ENCODE data around the gene MYADML2.

The MYADML2 gene

DNA sequence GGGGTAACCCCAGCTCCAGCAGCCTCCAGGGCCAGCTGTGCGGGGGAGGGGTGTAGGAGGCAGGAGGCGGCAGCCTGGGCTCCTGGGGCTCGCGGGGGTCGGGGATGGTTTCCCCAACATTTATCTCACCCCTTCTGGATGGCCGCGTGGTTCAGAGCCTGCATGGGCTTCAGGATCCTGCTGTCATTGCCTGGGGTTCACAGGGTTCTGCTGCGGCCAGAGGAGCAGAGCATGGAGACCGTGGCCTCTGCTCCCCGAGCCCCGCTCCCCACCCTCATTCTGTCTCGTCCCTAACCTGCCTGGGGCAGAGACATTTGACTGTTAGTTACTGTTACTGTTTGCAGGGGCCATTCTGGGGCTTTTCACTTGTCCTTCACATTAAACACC lies 4.9 kb downstream of the MYADML2 start:
- H3K4me1 ChIP-seq (ENCODE audit: control insufficient read depth, insufficient read depth, low read length): peaks cover 8% of the 10 kb centered on the region
- no peaks in the 10 kb centered on the region for H3K36me3 ChIP-seq (ENCODE audit: control insufficient read depth in 2 of 2, insufficient read depth in 2 of 2, low read length in 2 of 2)
- no peak overlapping the region for H3K27ac ChIP-seq (ENCODE audit: low read length)
- H3K27me3 ChIP-seq (ENCODE audit: control insufficient read depth in 1 of 2, insufficient read depth in 2 of 2, low read length in 2 of 2): peaks cover 9 to 17% of the 10 kb centered on the region in 2 donors
- H3K9ac ChIP-seq (ENCODE audit: low read length in 2 of 2): no peak overlapping the region
- H3K4me3 ChIP-seq (ENCODE audit: low read length in 2 of 2): no peak overlapping the region
- no peaks in the 10 kb centered on the region for H3K9me3 ChIP-seq (ENCODE audit: control insufficient read depth in 2 of 2, low read length in 2 of 2)

DNA sequence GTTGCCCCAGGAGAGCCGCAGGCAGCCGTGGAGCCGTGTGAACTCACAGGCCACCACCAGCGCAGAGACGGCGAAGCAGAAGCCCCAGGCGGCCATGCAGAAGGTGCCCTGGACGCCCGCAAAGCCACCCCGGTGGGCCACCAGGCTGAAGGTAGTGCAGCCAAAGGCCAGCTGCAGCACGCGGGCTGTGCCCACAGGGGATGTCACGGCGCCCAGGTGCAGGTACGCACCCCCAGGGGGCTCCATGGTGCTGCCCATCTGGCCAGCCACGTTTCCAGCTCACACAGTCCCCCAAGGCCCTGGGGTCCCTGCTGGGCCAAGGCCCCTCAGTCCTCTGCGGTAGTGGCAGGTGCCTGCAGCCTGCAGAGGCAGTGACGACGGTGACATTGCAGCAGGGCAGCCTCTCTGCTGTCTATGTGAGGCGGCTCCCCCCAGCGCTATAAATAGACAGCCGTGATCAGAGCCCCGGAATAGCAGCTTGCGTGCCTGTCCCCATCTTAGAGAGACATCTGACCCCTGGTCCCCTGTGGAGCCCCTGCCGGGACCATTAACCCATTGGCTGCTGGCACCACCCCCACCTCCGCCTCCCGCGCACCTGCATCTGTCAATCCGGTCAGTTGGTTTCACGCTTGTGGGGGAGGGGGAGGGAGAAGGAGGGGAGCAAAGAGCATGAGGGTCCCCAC lies 5.4 kb downstream of the MYADML2 start:
- Histone ChIP-seq H3K4me1 (ENCODE audit: control insufficient read depth, insufficient read depth, low read length) (peaks cover 12% of the 10 kb centered on the region), H3K9ac (ENCODE audit: low read length in 2 of 2) (no peak overlapping the region), H3K9me3 (ENCODE audit: control insufficient read depth in 2 of 2, low read length in 2 of 2) (no peaks in the 10 kb centered on the region), H3K4me3 (ENCODE audit: low read length in 2 of 2) (no peak overlapping the region), H3K27ac (ENCODE audit: low read length) (no peak overlapping the region), H3K36me3 (ENCODE audit: control insufficient read depth in 2 of 2, insufficient read depth in 2 of 2, low read length in 2 of 2) (no peaks in the 10 kb centered on the region), H3K27me3 (ENCODE audit: control insufficient read depth in 1 of 2, insufficient read depth in 2 of 2, low read length in 2 of 2) (peaks cover 9 to 17% of the 10 kb centered on the region in 2 donors)

DNA sequence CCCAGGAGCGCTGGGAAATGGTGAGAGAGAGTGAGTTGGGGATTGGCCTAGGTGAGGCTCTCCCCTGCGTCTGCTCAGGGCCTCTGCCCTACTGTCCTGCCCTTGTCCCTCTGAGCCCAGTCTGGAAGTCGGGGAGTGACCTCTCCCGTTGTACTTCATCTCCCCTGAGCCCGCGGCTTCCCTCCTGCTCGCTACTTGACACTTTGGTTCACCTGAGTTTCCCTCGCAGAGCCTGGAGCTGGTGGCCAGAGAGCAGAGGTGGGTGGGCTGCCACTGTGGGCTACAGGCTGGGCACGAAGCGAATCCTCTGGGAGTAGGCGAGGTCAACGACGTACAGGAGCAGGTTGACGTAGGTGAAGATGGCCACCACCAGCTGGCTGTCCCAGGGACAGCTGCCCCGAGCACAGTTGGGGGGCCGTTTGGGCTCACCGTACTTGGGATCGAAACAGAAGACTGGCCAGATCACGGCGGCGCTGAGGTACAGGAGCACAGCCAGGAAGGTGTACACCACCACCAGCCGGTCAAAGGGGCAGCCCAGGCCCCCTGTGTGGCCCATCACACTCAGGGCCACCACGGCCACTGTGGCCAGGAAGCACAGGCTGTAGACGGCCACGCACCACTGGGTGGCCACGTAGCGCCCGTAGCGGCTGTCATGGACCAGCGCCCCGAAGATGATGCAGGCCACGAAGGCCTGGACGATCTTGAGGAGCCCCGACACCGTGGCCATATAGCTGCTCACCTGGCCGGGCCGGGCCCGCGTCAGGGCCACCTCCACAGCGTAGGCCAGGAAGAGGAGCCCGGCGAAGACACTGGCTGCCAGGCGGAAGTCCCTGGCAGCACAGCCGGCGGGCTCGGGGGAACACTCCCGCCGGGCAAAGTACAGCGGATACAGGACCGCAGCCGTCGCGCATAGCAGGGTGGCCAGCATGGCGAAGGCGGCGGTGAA lies 6.2 kb downstream of the MYADML2 start:
- H3K9ac ChIP-seq (ENCODE audit: low read length in 2 of 2): no peak overlapping the region
- H3K4me3 ChIP-seq (ENCODE audit: low read length in 2 of 2): no peak overlapping the region
- peaks cover 9 to 17% of the 10 kb centered on the region in 2 donors for H3K27me3 ChIP-seq (ENCODE audit: control insufficient read depth in 1 of 2, insufficient read depth in 2 of 2, low read length in 2 of 2)
- H3K36me3 ChIP-seq (ENCODE audit: control insufficient read depth in 2 of 2, insufficient read depth in 2 of 2, low read length in 2 of 2): no peaks in the 10 kb centered on the region
- H3K9me3 ChIP-seq (ENCODE audit: control insufficient read depth in 2 of 2, low read length in 2 of 2): no peaks in the 10 kb centered on the region
- H3K4me1 ChIP-seq (ENCODE audit: control insufficient read depth, insufficient read depth, low read length): peaks cover 16% of the 10 kb centered on the region
- H3K27ac ChIP-seq (ENCODE audit: low read length): no peak overlapping the region

DNA sequence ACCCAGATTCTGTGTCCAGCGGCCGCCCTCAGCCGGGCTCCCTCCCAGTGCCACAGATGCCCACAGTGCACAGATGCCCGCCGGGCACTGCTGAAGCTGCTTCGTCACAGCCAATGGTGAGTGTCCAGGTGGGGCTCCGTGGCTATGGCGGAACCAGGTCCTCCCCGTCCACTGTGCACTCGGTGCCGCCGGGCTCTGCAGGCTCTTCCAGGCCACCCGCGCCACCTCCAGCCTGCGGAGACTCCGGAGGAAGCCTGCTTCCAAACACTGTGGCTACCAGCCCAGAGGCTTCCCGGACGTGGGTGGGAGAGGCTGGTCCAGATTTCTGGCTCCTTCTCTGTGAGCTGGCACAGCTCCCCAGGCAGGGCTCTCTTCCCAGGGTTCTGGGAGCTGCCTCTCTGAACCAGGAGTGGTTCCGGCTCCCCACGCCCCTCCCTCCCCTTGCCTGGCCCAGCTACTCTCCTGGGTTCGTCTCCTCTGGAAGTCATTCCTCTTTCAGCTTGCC lies 7.1 kb downstream of the MYADML2 start:
- H3K4me1 ChIP-seq (ENCODE audit: control insufficient read depth, insufficient read depth, low read length): peaks cover 16% of the 10 kb centered on the region
- no peak overlapping the region for H3K27ac ChIP-seq (ENCODE audit: low read length)
- H3K9ac ChIP-seq (ENCODE audit: low read length in 2 of 2): no peak overlapping the region
- H3K36me3 ChIP-seq (ENCODE audit: control insufficient read depth in 2 of 2, insufficient read depth in 2 of 2, low read length in 2 of 2): no peaks in the 10 kb centered on the region
- no peak overlapping the region for H3K4me3 ChIP-seq (ENCODE audit: low read length in 2 of 2)
- peaks cover 9 to 17% of the 10 kb centered on the region in 2 donors for H3K27me3 ChIP-seq (ENCODE audit: control insufficient read depth in 1 of 2, insufficient read depth in 2 of 2, low read length in 2 of 2)
- H3K9me3 ChIP-seq (ENCODE audit: control insufficient read depth in 2 of 2, low read length in 2 of 2): no peaks in the 10 kb centered on the region

DNA sequence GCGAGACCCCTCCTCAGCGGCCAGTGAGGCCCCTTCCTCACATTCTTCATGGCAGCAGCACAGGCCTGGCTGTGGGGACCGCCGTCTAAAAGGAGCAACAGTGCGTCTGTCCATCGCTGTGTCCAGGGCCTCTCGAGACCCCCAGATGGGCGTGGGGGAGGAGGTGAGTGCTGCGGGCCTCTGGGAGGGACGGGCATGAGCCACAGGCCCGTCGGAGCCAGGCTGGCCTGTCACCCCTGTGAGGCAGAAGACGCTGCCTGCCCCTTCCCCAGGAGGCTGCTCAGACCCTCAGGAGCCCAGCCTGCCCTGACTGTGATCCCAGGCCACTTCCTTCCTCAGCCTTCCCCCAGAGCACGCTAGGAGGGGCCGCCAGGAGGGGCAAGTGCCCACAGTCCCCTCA lies 7.8 kb downstream of the MYADML2 start:
- peaks cover 16% of the 10 kb centered on the region for H3K4me1 ChIP-seq (ENCODE audit: control insufficient read depth, insufficient read depth, low read length)
- no peak overlapping the region for H3K27ac ChIP-seq (ENCODE audit: low read length)
- no peak overlapping the region for H3K4me3 ChIP-seq (ENCODE audit: low read length in 2 of 2)
- peaks cover 9 to 14% of the 10 kb centered on the region in 2 donors for H3K27me3 ChIP-seq (ENCODE audit: control insufficient read depth in 1 of 2, insufficient read depth in 2 of 2, low read length in 2 of 2)
- no peak overlapping the region for H3K9ac ChIP-seq (ENCODE audit: low read length in 2 of 2)
- no peaks in the 10 kb centered on the region for H3K9me3 ChIP-seq (ENCODE audit: control insufficient read depth in 2 of 2, low read length in 2 of 2)
- no peaks in the 10 kb centered on the region for H3K36me3 ChIP-seq (ENCODE audit: control insufficient read depth in 2 of 2, insufficient read depth in 2 of 2, low read length in 2 of 2)

GRCh38 chr17:81935709-81936084 lies 11.3 kb downstream of the MYADML2 start:
- Histone ChIP-seq H3K9ac (ENCODE audit: low read length in 2 of 2) (no peak overlapping the region), H3K4me1 (ENCODE audit: control insufficient read depth, insufficient read depth, low read length) (peaks cover 14% of the 10 kb centered on the region), H3K9me3 (ENCODE audit: control insufficient read depth in 2 of 2, low read length in 2 of 2) (no peaks in the 10 kb centered on the region), H3K36me3 (ENCODE audit: control insufficient read depth in 2 of 2, insufficient read depth in 2 of 2, low read length in 2 of 2) (no peaks in the 10 kb centered on the region), H3K27me3 (ENCODE audit: control insufficient read depth in 1 of 2, insufficient read depth in 2 of 2, low read length in 2 of 2) (peaks cover 4% of the 10 kb centered on the region in 2 donors), H3K4me3 (ENCODE audit: low read length in 2 of 2) (no peak overlapping the region), H3K27ac (ENCODE audit: low read length) (no peak overlapping the region)

DNA sequence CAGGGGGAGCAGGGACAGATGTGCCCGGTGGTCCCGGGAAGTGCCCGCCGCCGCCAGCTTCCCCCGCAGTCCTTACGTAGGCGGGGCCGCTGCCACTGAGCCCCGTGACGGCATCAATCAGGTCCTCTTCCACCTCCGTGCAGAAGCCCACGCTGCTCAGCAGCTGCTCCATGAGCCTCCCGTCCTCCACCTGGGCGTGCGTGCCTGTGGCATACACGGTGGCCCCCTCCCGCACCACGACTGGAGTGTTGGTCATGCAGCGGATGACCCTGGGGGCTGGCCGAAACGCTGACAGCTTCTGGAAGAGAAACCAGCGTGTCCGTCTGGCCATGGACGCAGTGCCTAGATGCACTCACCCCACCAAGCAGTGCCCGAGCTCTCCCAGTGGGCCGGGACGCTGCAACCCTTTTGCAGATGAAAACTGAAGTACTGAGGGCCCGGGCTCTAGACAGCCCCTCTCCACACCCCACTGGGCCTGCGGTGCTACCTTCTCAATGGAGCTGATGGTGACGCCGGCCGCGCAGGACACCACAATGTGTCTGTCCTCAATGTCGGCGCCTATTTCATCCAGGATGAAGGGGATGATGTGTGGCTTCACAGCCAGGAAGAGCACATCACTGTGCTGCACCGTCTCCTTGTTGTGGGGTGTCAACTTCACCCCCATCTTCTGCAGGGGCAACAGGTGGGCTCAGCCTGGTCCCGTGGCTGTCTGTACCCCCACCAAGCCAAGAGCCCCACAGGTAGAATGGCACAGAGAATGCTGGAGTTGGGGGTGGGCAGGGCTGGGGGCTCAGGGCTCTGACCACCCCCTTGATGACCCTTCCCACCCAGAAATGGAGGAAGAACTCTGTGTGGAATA lies 12.0 kb downstream of the MYADML2 start:
- Histone ChIP-seq H3K27ac (ENCODE audit: low read length) (no peak overlapping the region), H3K4me3 (ENCODE audit: low read length in 2 of 2) (no peak overlapping the region), H3K4me1 (ENCODE audit: control insufficient read depth, insufficient read depth, low read length) (peaks cover 11% of the 10 kb centered on the region), H3K36me3 (ENCODE audit: control insufficient read depth in 2 of 2, insufficient read depth in 2 of 2, low read length in 2 of 2) (no peaks in the 10 kb centered on the region), H3K9me3 (ENCODE audit: control insufficient read depth in 2 of 2, low read length in 2 of 2) (no peaks in the 10 kb centered on the region), H3K27me3 (ENCODE audit: control insufficient read depth in 1 of 2, insufficient read depth in 2 of 2, low read length in 2 of 2) (peaks cover 0 to 4% of the 10 kb centered on the region in 2 donors), H3K9ac (ENCODE audit: low read length in 2 of 2) (no peak overlapping the region)

DNA sequence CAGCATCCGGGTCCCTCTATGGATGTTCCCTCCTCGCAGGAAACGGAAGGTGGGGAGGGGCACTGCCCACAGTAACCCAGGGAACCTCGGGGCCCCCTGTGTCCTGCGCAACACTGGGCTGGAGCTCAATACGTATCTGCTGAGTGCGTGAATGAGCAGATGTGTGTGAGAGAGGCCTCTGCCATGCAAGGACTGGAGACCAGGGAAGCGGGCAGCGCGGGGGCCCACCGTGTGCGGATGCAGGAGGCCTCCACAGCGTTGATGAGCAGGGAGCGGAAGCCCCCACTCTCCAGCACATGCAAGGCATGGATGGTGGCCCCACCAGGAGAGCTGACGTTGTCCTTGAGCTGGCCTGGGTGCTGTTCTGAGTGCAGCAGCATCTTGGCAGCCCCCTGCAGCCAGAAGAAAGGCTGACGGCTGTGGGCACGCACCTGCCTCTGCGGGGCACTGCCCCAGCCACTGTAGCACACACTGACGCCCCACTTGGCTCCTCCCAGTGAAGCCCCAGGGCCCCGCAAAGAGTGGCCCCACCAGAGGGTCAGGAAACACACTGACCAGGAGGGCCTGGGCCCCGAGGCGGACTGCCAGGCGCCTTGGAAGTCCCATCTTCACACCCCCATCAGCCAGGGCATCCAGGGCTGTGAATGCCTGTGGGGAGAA lies 12.8 kb downstream of the MYADML2 start:
- peaks cover 0 to 4% of the 10 kb centered on the region in 2 donors for H3K27me3 ChIP-seq (ENCODE audit: control insufficient read depth in 1 of 2, insufficient read depth in 2 of 2, low read length in 2 of 2)
- H3K9ac ChIP-seq (ENCODE audit: low read length in 2 of 2): no peak overlapping the region
- no peak overlapping the region for H3K4me3 ChIP-seq (ENCODE audit: low read length in 2 of 2)
- H3K27ac ChIP-seq (ENCODE audit: low read length): no peak overlapping the region
- H3K4me1 ChIP-seq (ENCODE audit: control insufficient read depth, insufficient read depth, low read length): peaks cover 11% of the 10 kb centered on the region
- H3K9me3 ChIP-seq (ENCODE audit: control insufficient read depth in 2 of 2, low read length in 2 of 2): no peaks in the 10 kb centered on the region
- no peaks in the 10 kb centered on the region for H3K36me3 ChIP-seq (ENCODE audit: control insufficient read depth in 2 of 2, insufficient read depth in 2 of 2, low read length in 2 of 2)

DNA sequence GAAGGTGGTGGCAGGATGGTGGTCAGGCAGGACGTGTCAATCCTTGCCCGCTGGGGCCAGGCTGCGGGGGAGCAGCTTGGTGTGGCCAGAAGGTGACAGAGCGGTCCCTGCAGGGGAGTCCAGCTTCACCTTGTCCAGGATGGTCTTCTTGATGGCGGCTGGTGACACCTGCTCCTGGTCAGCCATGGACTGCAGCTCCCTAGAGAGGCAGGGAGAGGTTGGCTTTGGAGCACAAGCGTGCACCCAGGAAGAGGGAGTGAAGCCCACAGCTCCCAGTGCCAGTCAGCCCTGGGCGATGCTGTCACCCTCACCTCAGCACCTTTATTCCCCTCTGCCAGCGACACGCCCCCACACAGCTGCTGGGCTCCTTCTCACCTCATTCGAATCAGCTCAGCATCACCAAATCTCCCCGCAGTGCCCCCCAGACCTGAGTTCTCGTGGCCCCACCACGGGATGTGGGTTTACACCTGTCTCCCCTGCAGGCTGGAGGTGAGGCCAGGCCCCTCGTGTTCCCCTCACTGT lies 13.8 kb downstream of the MYADML2 start:
- H3K4me1 ChIP-seq (ENCODE audit: control insufficient read depth, insufficient read depth, low read length): peaks cover 17% of the 10 kb centered on the region
- H3K9ac ChIP-seq (ENCODE audit: low read length in 2 of 2): no peak overlapping the region
- H3K36me3 ChIP-seq (ENCODE audit: control insufficient read depth in 2 of 2, insufficient read depth in 2 of 2, low read length in 2 of 2): no peaks in the 10 kb centered on the region
- H3K27ac ChIP-seq (ENCODE audit: low read length): no peak overlapping the region
- no peak overlapping the region for H3K4me3 ChIP-seq (ENCODE audit: low read length in 2 of 2)
- H3K27me3 ChIP-seq (ENCODE audit: control insufficient read depth in 1 of 2, insufficient read depth in 2 of 2, low read length in 2 of 2): peaks cover 4 to 8% of the 10 kb centered on the region in 2 donors
- no peaks in the 10 kb centered on the region for H3K9me3 ChIP-seq (ENCODE audit: control insufficient read depth in 2 of 2, low read length in 2 of 2)
